Measurements from ENCODE around the gene EBPL. TPM values are rescaled to one million over a fixed set of nuclear protein-coding genes. Genes with fewer than 3 reads are reported as not detected.

The EBPL gene
- 78.0 and 95.1 TPM in 2 replicates for total RNA-seq

- no peak for DNase-seq (ENCODE audit: low read depth)
- peak within 1 kb of the TSS; percentile 82 for H3K4me3 ChIP-seq (ENCODE audit: low read depth, low read length)
- no peak for TF ChIP-seq CTCF (conservative IDR thresholded peaks at IDR 0.05; ENCODE audit: low read depth, low read length)
These were observed at the start of gene EBPL for GRCh38 chr13:49690995-49691784. TSS of gene EBPL (minus strand) at chr13:49691486. CDS start at chr13:49691424, 62 bp downstream.

GRCh38 chr13:49740870-49741269 is 49.6 kb upstream of the EBPL start:
- H3K4me3 ChIP-seq (ENCODE audit: low read depth, low read length), result no peak overlapping the region
- no peak for TF ChIP-seq CTCF (conservative IDR thresholded peaks at IDR 0.05; ENCODE audit: low read depth, low read length)
- no peak for DNase-seq (ENCODE audit: low read depth)

GRCh38 chr13:49739498-49740187 is 48.4 kb upstream of the EBPL start:
- H3K4me3 ChIP-seq (ENCODE audit: low read depth, low read length), result no peak overlapping the region
- no peak for DNase-seq (ENCODE audit: low read depth)
- no peak for TF ChIP-seq CTCF (conservative IDR thresholded peaks at IDR 0.05; ENCODE audit: low read depth, low read length)

GRCh38 chr13:49733181-49733951 is 42.1 kb upstream of the EBPL start:
- no peak for TF ChIP-seq CTCF (conservative IDR thresholded peaks at IDR 0.05; ENCODE audit: low read depth, low read length)
- DNase-seq (ENCODE audit: low read depth), result no peak
- H3K4me3 ChIP-seq (ENCODE audit: low read depth, low read length), result no peak overlapping the region

GRCh38 chr13:49731766-49732165 is 40.5 kb upstream of the EBPL start:
- DNase-seq (ENCODE audit: low read depth), result no peak
- no peak for TF ChIP-seq CTCF (conservative IDR thresholded peaks at IDR 0.05; ENCODE audit: low read depth, low read length)
- H3K4me3 ChIP-seq (ENCODE audit: low read depth, low read length), result no peak overlapping the region

GRCh38 chr13:49716615-49717014 is 25.3 kb upstream of the EBPL start:
- no peak for TF ChIP-seq CTCF (conservative IDR thresholded peaks at IDR 0.05; ENCODE audit: low read depth, low read length)
- H3K4me3 ChIP-seq (ENCODE audit: low read depth, low read length), result no peak overlapping the region
- DNase-seq (ENCODE audit: low read depth), result no peak
